GM12891 (cell line): ENCODE measurements around the gene CAB39.

Experiments
- POLR2A ChIP-seq: IDR thresholded peaks from 2 replicates; pipeline ENCODE4 v1.6.1; 2011; ENCODE audit warnings: low read depth, low read length, control low read depth
- POLR2AphosphoS5 ChIP-seq: IDR thresholded peaks from 2 replicates; pipeline ENCODE4 v1.6.1; 2011; ENCODE audit warnings: low read depth, low read length, control low read depth
- SPI1 ChIP-seq: IDR thresholded peaks from 2 replicates; pipeline ENCODE4 v1.6.1; 2011; ENCODE audit warnings: low read depth, low read length, control low read depth

DNA sequence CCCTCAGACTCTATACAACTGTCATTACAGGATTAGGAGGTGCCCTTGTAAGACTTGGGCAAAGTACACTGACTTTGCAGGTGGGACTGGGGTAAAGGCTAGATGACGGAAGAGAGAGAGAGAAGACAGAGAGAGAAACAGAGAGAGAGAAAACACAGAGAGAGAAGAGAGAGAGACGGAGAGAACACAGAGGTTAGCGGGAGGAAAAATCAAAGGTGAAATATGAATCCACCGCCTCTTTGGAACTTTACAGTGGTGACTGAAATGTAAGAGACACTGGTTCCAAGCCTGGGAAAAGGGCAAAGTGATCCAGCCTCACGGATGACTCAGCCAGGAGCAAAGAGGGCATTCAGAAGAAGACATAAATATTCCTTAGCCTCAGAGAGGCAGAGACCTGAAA lies 25.1 kb upstream of the CAB39 start:
- TF ChIP-seq POLR2A (no peak), SPI1 (no peak), POLR2AphosphoS5 (no peak)
